Inferior parietal cortex (tissue), 1 donor: ENCODE results near the gene PLIN1.

Experiments used
- DNase-seq: peaks from one replicate; pipeline ENCODE4 v3.0.0-alpha.2; 2016; ENCODE audit errors: extremely low spot score

PLIN1 gene

DNA sequence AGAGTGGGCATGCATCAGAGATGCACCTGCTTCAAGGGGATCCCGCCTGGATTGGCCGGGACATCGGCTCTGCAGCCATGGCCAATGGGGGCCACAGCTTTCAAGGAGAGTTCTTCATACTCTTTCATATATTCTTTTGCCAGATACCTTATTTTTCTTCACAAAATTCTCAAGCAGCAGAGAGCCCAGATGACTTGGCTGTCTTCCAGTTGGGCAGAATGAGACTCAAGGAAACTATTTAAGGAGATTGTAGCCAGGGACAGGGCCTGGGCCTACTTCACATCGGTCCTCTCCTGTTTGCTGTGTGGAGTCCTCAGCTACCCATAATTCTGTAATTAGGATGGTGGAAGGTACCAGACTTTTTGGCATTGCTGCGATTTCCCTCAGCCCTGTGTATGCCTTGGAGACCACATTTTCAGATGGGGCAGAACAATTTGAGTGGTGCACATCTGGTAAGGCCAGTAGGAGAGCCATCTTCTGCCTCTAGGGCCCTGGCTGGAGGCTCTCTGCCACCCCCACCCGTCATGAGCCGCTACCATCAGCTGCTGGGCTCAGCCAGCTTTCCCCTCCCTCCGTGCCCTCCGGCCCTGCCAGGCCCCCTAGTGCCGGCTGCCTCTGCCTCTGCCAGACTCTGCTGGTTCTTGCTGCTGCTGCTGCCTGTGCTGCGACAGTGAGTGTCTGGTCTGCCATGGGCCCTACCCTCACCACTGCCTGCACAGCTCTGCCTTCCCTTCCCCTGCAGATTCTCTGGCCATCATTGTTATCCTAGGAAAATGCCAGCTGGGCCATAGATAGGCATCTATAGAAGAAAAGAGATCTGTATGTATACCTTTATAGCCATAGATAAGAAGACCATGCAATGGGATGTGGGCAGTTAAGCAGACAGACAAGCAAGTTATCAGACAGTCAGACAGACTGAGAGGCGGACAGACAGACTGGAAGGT is 6.7 kb downstream of the PLIN1 start:
- no peak for DNase-seq

DNA sequence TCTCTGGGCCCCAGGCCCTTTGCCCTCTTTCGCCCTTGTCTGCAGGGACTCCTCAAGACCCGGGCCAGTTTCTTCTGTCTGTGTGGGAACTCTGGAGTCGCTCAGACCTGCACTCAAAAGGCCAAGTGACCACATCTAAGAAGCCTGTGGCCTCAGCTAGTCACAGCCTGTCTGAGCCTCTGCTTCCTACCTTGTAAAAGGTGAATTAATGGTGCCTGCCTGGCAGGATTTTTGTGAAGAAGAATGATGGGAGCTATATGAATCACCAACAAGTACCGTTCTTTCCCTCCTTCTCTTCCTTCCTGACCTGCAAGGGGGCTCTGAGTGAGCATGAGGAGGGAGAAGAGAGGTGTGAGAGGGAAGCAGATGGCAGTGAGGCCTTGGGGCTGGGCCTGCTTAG is 7.5 kb downstream of the PLIN1 start:
- no peak for DNase-seq

DNA sequence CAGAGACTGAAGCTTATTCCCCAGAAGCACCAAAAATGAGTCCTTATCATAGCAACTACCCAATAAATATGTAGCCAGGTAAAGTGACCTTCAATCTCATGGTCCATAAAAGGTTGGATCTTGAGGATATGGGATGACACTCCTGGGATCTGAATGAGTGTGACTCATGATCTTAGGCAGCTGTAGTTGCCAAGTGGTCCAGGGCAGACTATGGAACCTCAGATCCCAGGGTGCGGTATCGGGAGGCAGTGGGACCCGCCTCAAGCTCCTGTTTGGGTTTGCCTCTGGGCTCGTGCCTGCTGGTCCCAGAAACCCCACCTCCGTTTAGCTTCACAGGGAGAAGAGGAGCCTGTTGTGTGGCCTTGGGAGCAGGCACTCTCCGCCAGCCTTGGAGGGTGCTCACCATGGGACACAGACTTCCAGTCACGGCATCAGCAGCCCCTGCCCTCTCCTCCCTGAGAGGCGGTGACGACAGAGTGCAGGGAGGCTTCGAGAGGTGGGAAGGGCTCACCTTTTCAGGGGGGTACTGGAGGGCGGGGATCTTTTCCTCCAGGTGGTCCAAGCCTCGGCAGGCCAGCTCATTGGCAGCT is 8.1 kb downstream of the PLIN1 start:
- no peak for DNase-seq

DNA sequence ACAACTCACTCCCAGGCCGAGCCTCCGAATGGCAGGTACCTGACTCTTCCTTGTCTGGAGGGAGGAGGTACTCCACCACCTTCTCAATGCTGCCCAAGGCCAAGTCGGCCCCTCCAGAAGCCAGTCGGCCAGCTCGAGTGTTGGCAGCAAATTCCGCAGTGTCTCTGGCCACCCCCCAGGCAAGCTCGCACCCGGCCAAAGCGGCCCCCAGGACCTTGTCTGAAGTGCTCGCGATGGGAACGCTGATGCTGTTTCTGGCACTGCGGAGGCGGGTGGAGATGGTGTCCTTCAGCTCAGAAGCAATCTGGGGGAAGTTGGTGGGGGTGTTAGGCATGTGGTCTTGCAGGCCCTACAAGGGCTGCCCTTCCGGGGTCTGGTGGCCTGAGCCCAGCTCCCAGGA is 9.2 kb downstream of the PLIN1 start:
- no peak for DNase-seq

DNA sequence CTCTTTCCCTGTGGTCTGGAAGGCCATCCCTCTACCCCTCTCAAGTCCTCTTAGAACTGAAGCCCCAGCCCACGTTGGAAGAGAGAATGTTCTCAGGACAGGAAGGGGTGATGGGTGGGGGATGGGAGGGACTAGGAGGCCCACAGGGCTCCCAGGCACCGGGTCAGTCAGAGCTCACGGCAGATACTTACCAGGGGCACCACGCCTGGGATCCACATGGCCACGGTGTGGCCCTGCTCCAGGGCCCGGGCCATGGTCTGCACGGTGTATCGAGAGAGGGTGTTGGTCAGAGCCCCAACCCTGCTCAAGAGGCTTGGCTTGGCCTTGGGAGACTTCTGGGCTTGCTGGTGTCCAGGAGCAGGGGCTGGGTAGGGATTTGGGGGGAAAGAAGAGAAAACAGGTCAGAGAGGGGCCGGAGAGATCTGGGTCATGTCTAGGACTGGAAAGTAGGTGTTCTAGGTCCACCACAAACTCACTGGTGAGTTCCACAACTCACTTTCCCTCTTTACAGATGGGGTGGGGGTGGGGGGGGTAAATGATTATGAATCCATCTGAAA is 9.8 kb downstream of the PLIN1 start:
- no peak for DNase-seq

DNA sequence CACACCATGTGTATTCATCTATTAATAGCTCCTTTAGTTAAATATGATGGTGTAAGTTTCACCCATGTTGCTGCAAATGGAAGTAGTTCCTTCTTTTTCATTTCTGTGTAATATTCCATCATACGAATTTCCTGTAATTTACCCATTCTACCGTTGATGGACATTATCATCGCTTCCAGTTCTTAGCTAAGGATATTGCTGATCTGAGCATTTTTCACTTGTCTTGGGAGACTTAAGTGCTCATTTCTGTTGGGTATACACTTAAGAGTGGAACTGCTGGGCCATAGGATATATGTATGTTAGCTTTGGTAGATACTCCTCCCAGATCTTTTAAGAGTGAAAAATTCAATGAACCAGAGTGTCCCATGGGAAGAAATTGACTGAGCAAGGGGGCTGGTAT is 11.0 kb downstream of the PLIN1 start:
- DNase-seq: no peak

DNA sequence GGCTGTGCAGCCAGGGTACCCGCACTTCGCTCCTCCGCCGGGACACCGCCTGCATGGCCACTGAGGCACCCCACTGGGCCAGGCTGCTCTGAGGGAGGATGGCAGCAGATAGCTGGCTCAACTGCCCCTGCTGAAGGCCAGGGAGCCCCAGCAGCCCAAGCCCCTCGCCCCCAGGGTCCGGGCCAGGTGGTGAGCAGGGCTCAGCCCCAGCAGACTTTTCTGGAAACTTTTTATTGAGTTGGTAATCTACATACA is 11.5 kb downstream of the PLIN1 start:
- no peak for DNase-seq

DNA sequence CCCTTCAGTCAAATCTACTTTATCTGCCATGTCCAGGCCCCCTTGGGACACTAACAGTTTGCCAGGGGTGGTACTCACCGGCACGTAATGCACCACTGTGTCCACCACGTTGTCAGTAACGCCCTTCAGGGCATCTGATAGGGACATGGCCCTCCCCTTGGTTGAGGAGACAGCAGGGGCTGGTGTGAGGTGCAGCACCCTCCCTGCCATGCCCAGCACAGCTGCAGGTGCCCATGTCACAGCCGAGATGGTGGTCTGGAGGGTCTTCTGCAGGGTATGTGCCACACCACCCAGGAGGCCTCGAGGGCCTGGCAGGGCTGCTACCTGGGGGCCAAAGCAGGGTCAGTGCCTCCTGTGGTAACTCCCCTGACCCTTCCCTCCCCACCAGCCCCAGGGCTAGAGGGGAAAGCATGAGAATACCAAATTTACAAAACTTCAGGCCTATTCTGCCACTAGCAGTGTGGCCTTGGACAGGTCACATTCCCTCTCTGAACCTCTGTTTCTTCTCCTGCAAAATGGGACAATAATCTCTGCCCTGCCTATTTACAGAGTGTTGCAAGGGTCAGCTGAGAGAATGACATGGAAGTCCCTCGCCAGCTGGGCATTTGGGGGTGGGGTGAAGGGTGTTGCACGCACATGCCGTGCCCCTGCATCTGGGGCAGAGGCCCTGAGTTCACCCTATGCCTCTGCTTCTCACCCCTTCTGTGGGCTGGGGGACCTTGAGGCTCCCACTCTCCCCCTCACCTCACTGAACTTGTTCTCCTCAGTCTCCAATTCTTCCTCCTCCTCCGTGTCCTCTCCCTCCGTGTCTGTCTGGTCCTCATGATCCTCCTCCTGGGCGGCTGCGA is 12.1 kb downstream of the PLIN1 start:
- DNase-seq: no peak

DNA sequence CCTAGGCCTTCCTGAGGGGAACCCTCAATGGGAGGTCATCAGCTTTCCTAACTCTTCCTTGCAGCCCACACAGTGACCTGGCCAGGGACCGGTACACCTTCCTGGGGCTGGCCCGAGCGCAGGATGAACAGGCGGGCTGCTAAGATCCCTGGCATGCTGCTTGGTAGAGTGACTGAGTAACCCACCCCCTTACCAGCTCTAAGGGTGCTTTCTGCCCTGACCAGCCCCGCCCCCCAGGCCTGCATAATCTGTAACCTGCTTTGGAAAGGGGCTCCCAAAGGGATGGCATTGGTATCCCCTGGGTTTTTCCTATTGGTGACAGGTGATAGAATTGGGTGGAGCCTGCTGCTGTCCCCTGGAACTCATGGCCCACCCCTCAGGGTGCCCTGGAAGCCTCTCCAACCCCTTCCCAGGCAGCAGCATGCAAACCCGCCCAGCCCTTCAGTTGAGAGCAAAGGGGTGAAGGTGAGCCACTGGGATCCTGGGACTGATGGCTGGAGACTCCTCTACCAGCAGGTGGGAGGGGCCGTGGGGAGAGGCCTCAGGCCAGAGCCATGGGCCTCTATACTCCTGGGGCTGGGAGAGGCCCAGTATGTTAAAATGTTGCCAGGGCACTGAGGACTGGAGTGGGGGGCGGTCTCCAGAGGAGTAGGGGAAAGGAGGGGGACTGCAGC is 12.8 kb downstream of the PLIN1 start:
- no peak for DNase-seq

DNA sequence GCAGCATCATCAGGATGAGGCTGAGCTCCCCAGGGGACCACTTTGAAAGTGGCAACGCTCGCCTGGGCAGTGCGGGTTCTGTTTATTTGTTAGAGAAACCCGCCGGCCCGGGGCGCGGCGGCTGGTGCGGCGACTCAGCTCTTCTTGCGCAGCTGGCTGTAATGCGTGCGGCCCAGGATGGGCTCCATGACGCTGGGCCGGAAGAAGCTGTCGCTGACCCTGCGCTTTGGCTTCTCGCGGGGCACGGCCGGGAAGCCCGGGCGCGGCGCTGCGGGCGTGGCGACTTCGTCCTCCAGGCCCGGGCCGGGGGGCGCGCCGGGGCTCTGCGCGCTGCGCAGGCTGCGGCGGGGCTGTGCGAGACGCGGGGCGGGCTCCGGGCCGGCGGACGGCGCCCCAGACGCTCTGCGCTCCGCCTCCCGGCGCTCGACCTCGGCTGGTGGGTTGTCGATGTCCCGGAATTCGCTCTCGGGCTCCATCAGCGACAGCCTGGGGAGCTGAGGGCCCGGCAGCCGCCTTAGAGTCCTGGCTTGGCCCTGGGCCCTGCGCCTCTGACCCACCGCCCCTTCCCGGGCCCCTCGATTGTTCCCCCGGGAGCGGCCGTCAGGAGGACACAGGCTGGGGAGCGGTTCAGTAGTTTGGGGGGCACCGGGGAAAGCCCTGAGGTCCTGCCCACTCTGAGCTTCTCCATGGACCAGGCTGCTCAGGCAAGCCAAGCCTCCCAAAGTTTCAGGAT is 13.6 kb downstream of the PLIN1 start:
- no peak for DNase-seq

DNA sequence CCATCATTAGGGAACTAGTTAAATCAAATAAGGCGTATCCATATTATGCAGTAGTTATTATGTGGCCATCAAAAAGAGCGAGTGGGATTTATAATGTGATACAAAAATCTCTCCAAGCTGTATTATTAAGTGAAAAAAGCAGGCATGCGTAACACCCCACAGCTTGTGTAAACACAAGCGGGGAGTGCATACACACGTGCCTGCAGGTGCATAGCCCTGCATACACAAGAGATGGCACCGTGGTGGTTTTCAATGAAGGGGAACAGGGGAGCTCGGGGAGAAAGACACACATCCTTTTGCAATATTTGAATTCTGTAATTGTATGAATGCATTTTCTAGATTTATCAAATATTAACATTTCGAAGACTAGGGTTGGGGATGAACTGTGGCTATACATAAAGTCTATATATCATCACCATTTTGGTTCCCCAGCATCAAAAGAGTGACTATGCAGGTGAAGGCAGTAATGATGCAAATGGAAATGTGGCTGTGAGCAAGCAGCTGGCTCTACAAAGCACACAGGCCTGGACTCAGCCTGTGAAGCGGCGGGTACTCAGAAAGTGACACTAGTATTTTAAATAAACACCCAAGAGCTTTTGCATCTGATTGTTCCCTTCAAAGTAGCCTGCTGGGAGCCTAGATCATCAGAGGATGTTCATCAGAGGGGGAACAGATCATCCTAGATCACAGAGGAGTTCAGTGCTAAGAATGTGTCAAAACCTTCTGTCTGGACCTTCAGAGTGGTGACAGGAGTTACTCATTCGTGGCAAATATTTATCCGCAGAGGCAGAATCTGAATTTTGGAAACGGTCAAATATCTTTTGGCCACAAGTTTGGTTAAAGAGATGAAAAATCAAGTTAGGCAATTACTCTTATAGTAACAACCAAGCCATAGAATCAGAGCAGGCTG is 14.5 kb downstream of the PLIN1 start:
- no peak for DNase-seq

DNA sequence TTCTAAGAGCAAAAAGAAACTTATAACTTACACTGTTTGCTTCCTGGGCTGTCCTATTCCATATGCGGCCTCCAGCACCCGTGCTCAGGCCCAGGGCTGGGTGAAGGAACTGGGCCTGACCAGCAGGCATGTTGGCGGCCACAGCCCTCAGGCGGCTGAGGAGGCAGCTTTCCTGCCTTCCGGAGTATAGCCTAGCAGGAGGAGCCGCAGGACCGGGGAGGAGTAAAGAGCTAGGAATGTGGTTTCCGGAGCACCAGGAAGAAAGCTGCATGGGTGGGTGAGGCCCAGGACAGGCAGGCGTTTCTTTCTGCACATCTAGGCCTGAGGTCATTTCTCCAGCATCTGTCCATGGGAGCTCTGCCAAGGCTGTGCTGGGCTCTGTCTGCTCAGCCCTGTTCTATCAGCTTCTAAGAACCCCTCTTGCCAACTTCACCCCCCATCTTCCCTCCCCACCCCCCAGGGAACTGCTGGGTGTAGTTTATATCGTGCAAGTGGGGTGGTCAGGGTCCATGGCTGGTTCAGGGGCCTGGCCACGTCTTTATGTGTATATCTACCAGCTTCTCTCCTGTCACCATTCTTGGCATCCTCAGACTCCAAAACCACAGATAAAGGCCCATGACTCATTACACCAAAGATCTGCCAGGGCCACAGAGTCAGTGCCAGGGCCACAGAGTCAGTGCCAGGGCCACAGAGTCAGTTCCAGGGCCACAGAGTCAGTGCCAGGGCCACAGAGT is 16.1 kb downstream of the PLIN1 start:
- no peak for DNase-seq

DNA sequence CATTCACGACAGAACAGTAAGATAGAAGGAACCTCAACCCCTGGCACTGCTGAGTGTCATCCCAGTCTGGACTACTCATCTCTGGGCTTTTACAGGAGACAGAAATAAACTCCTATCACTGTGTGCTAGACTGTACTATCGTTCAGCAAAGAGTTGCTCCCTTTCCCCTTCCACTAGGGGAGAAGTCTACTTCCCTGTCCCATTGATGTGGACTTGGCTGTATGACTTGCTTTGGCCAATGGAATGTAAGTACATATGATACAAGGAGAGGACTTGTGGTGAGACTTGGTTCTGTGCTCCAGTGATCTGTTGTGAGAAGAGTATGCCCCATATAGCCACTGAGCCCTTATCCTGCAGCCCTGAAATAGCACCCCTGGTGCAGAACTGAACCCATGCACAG is 18.6 kb downstream of the PLIN1 start:
- DNase-seq: no peak

DNA sequence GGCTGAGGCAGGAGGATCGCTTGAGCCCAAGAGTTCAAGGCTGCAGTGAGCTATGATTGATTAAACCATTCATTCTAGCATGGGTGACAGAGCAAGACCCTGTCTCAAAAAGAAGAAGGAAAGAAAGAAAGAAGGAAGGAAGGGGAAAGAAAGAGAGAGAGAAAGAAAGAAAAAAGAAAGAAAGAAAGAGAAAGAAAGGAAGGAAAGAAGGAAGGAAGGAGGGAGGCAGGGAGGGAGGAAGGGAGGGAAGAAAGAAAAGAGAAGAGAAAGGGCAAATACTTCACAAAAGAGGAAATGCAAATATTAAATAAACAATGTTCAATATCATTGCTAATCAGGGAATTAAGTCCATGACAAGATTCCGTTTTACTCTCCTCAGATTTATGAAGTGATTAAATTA is 19.9 kb downstream of the PLIN1 start:
- DNase-seq: no peak

DNA sequence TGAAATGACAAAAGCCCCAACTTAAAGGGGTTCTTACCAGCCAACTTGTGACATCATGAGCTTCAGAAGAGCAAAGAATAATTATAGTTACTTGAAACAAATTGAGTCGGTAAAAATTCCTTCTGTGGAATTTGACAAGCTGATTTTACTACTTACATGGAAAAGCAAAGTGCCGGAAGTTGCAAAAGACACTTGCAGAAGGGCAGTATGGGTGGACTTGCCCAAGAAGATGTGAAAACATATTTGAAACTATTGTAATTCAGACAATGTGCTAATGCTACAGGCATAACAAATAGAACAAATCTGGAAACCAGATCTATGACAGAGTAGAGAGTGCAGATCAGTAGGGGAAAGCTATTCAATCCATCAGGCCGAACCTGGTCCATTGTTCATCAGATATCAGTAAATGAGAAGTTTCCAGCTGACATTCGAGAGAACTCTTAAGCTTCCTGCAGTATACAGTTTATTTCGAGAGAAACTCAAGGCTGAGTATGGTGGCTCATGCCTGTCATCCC is 21.4 kb downstream of the PLIN1 start:
- no peak for DNase-seq

DNA sequence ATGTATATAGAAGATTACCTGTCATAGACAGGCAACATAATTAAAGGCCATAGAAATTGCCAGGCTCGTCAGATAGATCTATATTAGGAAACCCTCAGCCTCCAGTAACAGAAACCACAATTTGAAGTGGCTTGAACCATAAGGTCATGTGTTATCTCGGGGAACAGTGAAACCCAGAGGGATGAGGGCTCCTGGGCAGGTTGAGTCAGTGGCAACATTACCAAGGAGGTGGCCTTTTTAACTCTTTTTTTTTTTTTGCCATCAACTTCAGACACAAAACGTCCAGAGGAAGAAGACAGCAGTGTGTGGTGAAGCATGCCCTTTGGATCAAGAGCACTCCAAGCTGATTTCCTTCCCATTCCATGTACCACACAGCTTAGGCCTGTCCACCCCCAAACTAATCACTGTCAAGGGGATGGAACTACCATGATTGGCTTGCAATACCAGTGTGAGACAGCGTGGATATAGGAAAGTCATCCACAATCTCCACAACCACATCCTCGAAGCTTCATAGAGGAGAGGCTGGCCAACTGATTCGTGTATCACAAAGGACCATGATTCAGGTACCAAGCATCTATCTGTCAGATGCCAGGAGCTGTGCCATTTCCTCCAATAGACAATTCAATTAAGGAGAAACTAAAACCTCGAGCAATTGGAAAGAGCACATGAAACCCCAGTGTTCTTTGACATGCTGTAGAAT is 22.9 kb downstream of the PLIN1 start:
- no peak for DNase-seq

DNA sequence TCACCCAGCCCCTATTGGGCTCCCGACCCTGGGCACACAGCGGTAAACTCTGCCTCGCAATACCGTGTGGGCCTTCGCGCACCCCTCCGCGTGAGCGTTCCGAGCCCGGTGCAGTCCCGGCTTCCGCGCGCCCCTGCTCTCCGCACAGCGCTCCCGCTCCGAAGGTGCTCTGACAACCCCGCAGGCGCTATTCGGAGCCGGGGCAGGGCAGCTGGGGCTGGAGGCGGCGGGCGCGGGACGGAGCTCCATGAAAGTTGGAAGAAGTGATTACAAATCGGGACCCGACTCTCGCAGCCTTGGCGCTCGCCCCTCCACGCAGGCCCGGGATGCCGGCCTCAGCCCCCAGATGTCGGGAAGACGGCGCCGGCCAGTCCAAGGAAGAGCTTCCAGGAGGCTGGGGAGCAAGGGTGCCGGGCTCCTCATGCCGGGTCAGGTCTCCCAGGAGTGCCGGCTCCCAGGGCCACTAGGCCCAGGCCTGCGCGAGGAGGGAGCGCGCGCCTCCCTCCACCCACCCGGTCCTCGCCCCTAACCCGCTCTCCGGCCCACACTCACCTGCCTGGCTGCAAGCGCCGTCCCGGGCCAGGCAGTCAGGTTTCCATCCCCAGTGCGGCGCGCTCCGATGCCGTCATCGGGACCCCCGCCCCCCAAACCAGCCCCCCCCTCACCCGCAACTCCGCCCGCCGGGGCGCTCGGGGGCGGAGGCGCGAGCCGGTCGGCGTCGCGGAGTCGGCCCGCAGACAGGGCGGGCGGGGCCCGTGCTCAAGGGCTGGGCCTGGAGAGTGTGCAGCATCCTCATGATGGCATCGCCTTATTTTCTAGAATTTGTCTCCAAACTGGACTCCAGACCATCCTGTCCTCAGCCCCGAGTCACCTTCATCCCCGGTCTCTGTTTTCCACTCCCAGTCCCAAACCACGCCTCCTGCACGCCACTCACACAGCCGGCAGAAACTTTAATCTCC is 24.0 kb downstream of the PLIN1 start, which contains the start of gene KIF7:
KIF7 (minus strand) TSS at position 621 of the 959 bp plus-strand sequence. CDS start 2,537 bp downstream, outside the sequence.
- DNase-seq: no peak
